ENCODE data around the gene PIWIL1. TPM values are rescaled to one million over a fixed set of nuclear protein-coding genes. Genes with fewer than 3 reads are reported as not detected.

The PIWIL1 gene
- not detected for total RNA-seq (ENCODE audit: unreplicated experiment)
- long read RNA-seq, result 0 reads

GRCh38 chr12:130337488-130338303 is at the start of gene PIWIL1:
PIWIL1 (plus strand) TSS chr12:130337887; CDS start chr12:130342592, 4,705 bp downstream.
- H3K27me3 Mint-ChIP-seq (ENCODE audit: unreplicated experiment), result peaks cover 12% of the 10 kb centered on the region
- DNase-seq (ENCODE audit: low spot score), result no peak
- H3K36me3 Mint-ChIP-seq (ENCODE audit: low read depth, unreplicated experiment), result peaks cover 17% of the 10 kb centered on the region
- no peak within 1 kb of the TSS for H3K4me3 Mint-ChIP-seq (ENCODE audit: unreplicated experiment)
- H3K9me3 Mint-ChIP-seq (ENCODE audit: unreplicated experiment), result peaks cover 38% of the 10 kb centered on the region
- no peak for TF ChIP-seq CTCF (IDR thresholded peaks at IDR 0.05; ENCODE audit: unreplicated experiment)
- H3K27ac Mint-ChIP-seq (ENCODE audit: unreplicated experiment), result no peak within 1 kb of the TSS
- H3K4me1 Mint-ChIP-seq (ENCODE audit: unreplicated experiment), result no peaks in the 10 kb centered on the region

- DNase-seq (ENCODE audit: low spot score), result no peak
- TF ChIP-seq CTCF (IDR thresholded peaks at IDR 0.05; ENCODE audit: unreplicated experiment), result no peak
- peaks cover 16% of the 10 kb centered on the region for H3K36me3 Mint-ChIP-seq (ENCODE audit: low read depth, unreplicated experiment)
- H3K27me3 Mint-ChIP-seq (ENCODE audit: unreplicated experiment), result no peaks in the 10 kb centered on the region
- H3K4me1 Mint-ChIP-seq (ENCODE audit: unreplicated experiment), result no peaks in the 10 kb centered on the region
- no peak overlapping the region for H3K4me3 Mint-ChIP-seq (ENCODE audit: unreplicated experiment)
- no peak overlapping the region for H3K27ac Mint-ChIP-seq (ENCODE audit: unreplicated experiment)
- peaks cover 55% of the 10 kb centered on the region for H3K9me3 Mint-ChIP-seq (ENCODE audit: unreplicated experiment)
Measured at GRCh38 chr12:130288206-130288605, 49.5 kb upstream of the PIWIL1 start.

- peaks cover 2% of the 10 kb centered on the region for H3K27me3 Mint-ChIP-seq (ENCODE audit: unreplicated experiment)
- H3K4me3 Mint-ChIP-seq (ENCODE audit: unreplicated experiment), result no peak overlapping the region
- TF ChIP-seq CTCF (IDR thresholded peaks at IDR 0.05; ENCODE audit: unreplicated experiment), result no peak
- DNase-seq (ENCODE audit: low spot score), result no peak
- no peak overlapping the region for H3K27ac Mint-ChIP-seq (ENCODE audit: unreplicated experiment)
- peaks cover 54% of the 10 kb centered on the region for H3K9me3 Mint-ChIP-seq (ENCODE audit: unreplicated experiment)
- peaks cover 11% of the 10 kb centered on the region for H3K36me3 Mint-ChIP-seq (ENCODE audit: low read depth, unreplicated experiment)
- H3K4me1 Mint-ChIP-seq (ENCODE audit: unreplicated experiment), result no peaks in the 10 kb centered on the region
Measured at GRCh38 chr12:130288691-130289090, 49.0 kb upstream of the PIWIL1 start.

GRCh38 chr12:130290114-130290513 is 47.6 kb upstream of the PIWIL1 start:
- no peak overlapping the region for H3K4me3 Mint-ChIP-seq (ENCODE audit: unreplicated experiment)
- H3K27me3 Mint-ChIP-seq (ENCODE audit: unreplicated experiment), result peaks cover 3% of the 10 kb centered on the region
- peaks cover 11% of the 10 kb centered on the region for H3K36me3 Mint-ChIP-seq (ENCODE audit: low read depth, unreplicated experiment)
- TF ChIP-seq CTCF (IDR thresholded peaks at IDR 0.05; ENCODE audit: unreplicated experiment), result no peak
- H3K9me3 Mint-ChIP-seq (ENCODE audit: unreplicated experiment), result peaks cover 42% of the 10 kb centered on the region
- DNase-seq (ENCODE audit: low spot score), result no peak
- H3K4me1 Mint-ChIP-seq (ENCODE audit: unreplicated experiment), result no peaks in the 10 kb centered on the region
- H3K27ac Mint-ChIP-seq (ENCODE audit: unreplicated experiment), result no peak overlapping the region

- no peak for TF ChIP-seq CTCF (IDR thresholded peaks at IDR 0.05; ENCODE audit: unreplicated experiment)
- no peak for DNase-seq (ENCODE audit: low spot score)
- Mint-ChIP-seq H3K4me3 (ENCODE audit: unreplicated experiment) (no peak overlapping the region), H3K27me3 (ENCODE audit: unreplicated experiment) (peaks cover 2% of the 10 kb centered on the region), H3K36me3 (ENCODE audit: low read depth, unreplicated experiment) (peaks cover 22% of the 10 kb centered on the region), H3K4me1 (ENCODE audit: unreplicated experiment) (no peaks in the 10 kb centered on the region), H3K9me3 (ENCODE audit: unreplicated experiment) (peaks cover 47% of the 10 kb centered on the region), H3K27ac (ENCODE audit: unreplicated experiment) (no peak overlapping the region)
Measured at GRCh38 chr12:130298322-130299021, 39.2 kb upstream of the PIWIL1 start.

All from endothelial cell (in vitro differentiated cells).